ENCODE data around the gene HOGA1. TPM values are rescaled to one million over a fixed set of nuclear protein-coding genes. Genes with fewer than 3 reads are reported as not detected.
"Not testable (repeated sequence)": the region's sequence is repeated elsewhere in the genome, so short reads cannot be mapped to it uniquely, and the experiment has no call there.

HOGA1 gene
- total RNA-seq, 4 donors from 2014 or later = 0.26 to 2.5 (median 0.97) TPM

DNA sequence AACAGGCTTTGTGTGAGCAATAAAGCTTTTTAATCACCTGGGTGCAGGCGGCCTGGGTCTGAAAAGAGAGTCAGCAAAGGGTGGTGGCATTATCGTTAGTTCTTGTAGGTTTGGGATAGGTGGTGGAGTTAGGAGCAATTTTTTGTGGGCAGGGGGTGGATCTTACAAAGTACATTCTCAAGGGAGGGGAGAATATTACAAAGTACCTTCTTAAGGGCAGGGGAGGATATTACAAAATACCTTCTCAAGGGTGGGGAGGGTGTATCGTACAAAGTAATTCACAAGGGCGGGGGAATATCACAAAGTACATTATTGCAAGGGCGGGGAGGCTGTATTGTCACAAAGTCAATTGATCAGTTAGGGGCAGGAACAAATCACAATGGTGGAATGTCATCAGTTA, 21.9 kb upstream of the HOGA1 start:
- DNase-seq = not testable (repeated sequence)

DNA sequence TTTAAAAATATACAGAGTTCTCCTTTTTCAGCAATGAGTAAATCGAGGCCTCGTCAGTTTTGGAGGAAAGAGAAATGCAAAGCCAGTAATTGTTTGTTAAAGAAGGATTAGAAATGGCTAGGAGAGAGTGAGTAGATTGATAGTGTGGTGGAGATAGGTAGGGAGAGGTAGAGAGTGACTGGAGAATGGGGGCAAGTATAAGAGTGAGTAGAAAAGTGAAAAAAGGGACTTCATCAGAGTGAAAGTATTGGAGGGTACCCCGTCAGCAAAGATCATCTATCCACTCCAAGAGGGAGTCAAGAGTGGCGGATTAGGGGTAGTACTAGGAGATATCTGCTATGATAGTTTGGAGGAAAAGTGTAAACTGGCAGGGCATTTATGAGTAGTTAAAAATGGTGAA, 20.9 kb upstream of the HOGA1 start:
- Histone ChIP-seq H3K27ac (no peak overlapping the region), H3K4me1 (no peaks in the 10 kb centered on the region), H3K4me3 (no peak overlapping the region), H3K36me3 (no peaks in the 10 kb centered on the region), H3K27me3 (no peaks in the 10 kb centered on the region), H3K9me3 (no peaks in the 10 kb centered on the region)
- intact Hi-C loops (cut with DNase I; ENCODE audit: low total_unique reads) = no loop called here
- TF ChIP-seq, protein P1, sequence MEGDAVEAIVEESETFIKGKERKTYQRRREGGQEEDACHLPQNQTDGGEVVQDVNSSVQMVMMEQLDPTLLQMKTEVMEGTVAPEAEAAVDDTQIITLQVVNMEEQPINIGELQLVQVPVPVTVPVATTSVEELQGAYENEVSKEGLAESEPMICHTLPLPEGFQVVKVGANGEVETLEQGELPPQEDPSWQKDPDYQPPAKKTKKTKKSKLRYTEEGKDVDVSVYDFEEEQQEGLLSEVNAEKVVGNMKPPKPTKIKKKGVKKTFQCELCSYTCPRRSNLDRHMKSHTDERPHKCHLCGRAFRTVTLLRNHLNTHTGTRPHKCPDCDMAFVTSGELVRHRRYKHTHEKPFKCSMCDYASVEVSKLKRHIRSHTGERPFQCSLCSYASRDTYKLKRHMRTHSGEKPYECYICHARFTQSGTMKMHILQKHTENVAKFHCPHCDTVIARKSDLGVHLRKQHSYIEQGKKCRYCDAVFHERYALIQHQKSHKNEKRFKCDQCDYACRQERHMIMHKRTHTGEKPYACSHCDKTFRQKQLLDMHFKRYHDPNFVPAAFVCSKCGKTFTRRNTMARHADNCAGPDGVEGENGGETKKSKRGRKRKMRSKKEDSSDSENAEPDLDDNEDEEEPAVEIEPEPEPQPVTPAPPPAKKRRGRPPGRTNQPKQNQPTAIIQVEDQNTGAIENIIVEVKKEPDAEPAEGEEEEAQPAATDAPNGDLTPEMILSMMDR (IDR thresholded peaks at IDR 0.05) = no peak
- TF ChIP-seq POLR2A (IDR thresholded peaks at IDR 0.05) = no peak
- DNase-seq = no peak

More for the DNA sequence above, 21.9 kb upstream of the HOGA1 start:
- H3K9me3 ChIP-seq; H3K27me3 ChIP-seq; H3K27ac ChIP-seq; H3K36me3 ChIP-seq; H3K4me3 ChIP-seq; intact Hi-C loops (cut with DNase I; ENCODE audit: low total_unique reads); H3K4me1 ChIP-seq: not testable (repeated sequence)

DNA sequence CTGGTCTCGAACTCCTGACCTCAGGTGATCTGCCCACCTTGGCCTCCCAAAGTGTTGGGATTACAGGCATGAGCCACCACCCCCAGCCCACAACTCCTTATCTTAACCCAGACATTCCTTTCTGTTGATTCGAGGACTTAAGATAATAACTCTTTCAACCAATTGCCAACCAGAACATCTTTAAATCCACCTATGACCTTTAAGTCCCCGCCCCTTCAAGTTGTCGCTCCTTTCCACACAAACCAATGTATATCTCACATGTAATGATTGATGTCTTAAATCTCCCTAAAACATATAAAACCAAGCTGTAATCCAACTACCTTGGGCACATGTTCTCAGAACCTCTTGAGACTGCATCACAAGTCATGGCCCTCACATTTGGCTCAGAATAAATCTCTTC, 19.4 kb upstream of the HOGA1 start:
- intact Hi-C loops (cut with DNase I; ENCODE audit: low total_unique reads) = no loop called here
- no peak for DNase-seq
- no peaks in the 10 kb centered on the region for H3K27me3 ChIP-seq

DNA sequence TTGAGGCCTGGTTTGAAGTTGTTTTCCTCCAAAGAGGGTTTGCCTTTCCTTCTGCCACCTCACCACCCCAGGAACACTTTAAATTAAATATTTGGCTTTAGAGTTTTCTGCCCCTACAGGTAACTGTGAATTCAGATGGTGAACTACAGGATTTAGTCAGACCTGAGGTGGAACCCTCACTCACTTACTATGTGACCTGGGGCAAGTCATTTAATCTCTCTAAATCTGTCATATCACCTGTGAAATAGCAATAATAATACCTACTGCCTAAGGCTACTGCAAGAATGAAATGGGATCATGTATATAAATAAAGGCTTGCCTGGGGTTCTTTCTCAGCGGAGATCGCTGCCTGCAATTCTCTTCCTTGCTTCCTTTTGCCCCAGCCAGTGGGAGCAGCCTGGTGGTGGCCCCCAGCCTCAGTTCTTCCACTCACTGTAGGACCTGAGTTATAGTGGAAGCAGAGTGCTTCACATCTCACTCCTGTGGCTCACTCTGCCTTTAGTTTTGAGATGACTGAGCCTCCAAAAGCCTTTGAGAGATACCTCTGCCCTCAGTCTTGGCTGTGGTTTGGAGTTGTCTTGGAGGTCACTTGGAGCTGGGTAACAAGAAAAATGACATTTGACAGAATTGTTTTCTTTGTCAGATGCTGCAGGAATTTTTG, 17.7 kb upstream of the HOGA1 start:
- no peaks in the 10 kb centered on the region for H3K27me3 ChIP-seq
- DNase-seq = no peak
- H3K4me1 ChIP-seq = no peaks in the 10 kb centered on the region
- H3K27ac ChIP-seq = no peak overlapping the region
- no peaks in the 10 kb centered on the region for H3K36me3 ChIP-seq
- no peak overlapping the region for H3K4me3 ChIP-seq
- intact Hi-C loops (cut with DNase I; ENCODE audit: low total_unique reads) = no loop called here
- TF ChIP-seq, protein P1 (IDR thresholded peaks at IDR 0.05) = no peak
- TF ChIP-seq POLR2A (IDR thresholded peaks at IDR 0.05) = no peak
- no peaks in the 10 kb centered on the region for H3K9me3 ChIP-seq

More for the DNA sequence above, 19.4 kb upstream of the HOGA1 start:
- H3K27ac ChIP-seq = no peak overlapping the region
- no peak overlapping the region for H3K4me3 ChIP-seq
- H3K9me3 ChIP-seq = no peaks in the 10 kb centered on the region
- H3K36me3 ChIP-seq = no peaks in the 10 kb centered on the region
- H3K4me1 ChIP-seq = no peaks in the 10 kb centered on the region
- TF ChIP-seq, protein P1 (IDR thresholded peaks at IDR 0.05) = no peak
- no peak for TF ChIP-seq POLR2A (IDR thresholded peaks at IDR 0.05)

DNA sequence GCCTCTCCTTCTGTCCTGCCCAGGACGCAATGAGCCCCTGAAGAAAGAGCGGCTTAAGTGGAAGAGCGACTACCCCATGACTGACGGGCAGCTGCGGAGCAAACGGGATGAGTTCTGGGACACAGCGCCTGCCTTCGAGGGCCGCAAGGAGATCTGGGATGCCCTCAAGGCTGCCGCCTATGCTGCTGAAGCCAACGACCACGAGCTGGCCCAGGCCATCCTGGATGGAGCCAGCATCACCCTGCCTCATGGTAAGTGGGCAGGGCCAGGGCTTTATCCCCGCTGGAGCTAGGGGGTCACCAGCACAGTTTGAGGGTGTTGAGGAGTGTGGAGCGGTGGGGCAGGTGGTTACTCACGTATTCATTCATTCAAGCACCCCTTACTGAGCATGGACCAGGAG, 16.3 kb upstream of the HOGA1 start:
- H3K4me1 ChIP-seq = no peaks in the 10 kb centered on the region
- no peak for DNase-seq
- TF ChIP-seq, protein P1 (IDR thresholded peaks at IDR 0.05) = no peak
- TF ChIP-seq POLR2A (IDR thresholded peaks at IDR 0.05) = no peak
- intact Hi-C loops (cut with DNase I; ENCODE audit: low total_unique reads) = no loop called here
- no peaks in the 10 kb centered on the region for H3K36me3 ChIP-seq
- H3K9me3 ChIP-seq = no peaks in the 10 kb centered on the region
- no peak overlapping the region for H3K4me3 ChIP-seq
- H3K27me3 ChIP-seq = no peaks in the 10 kb centered on the region
- H3K27ac ChIP-seq = no peak overlapping the region
